GM19395 (cell line): ENCODE data around the gene PRRX1.

Experiments
- ATAC-seq: cut with Tn5 transposase; IDR thresholded peaks from one replicate; pipeline ENCODE4 v1.9.1; 2021; ENCODE audit warnings: mild to moderate bottlenecking, moderate library complexity; ENCODE audit not compliant: unreplicated experiment

Gene PRRX1

GRCh38 chr1:170714938-170715337, 51.0 kb downstream of the PRRX1 start:
- ATAC-seq, result no peak

GRCh38 chr1:170716835-170717429, 53.0 kb downstream of the PRRX1 start:
- ATAC-seq, result no peak

- ATAC-seq, result no peak
These were observed 56.7 kb downstream of the PRRX1 start for GRCh38 chr1:170720661-170721060.

- no peak for ATAC-seq
These were observed 57.7 kb downstream of the PRRX1 start for GRCh38 chr1:170721621-170722020.

- no peak for ATAC-seq
These were observed 59.6 kb downstream of the PRRX1 start for GRCh38 chr1:170723518-170723917.

GRCh38 chr1:170725326-170725725, 61.4 kb downstream of the PRRX1 start:
- ATAC-seq, result no peak

- ATAC-seq, result no peak
These were observed 64.0 kb downstream of the PRRX1 start for GRCh38 chr1:170727963-170728362.

GRCh38 chr1:170729225-170730002, 65.5 kb downstream of the PRRX1 start:
- no peak for ATAC-seq

- ATAC-seq, result no peak
These were observed 66.1 kb downstream of the PRRX1 start for GRCh38 chr1:170730014-170730413.

GRCh38 chr1:170730438-170730837, 66.5 kb downstream of the PRRX1 start:
- no peak for ATAC-seq

- no peak for ATAC-seq
These were observed 67.8 kb downstream of the PRRX1 start for GRCh38 chr1:170731566-170732251.

- ATAC-seq, result no peak
These were observed 68.3 kb downstream of the PRRX1 start for GRCh38 chr1:170732252-170732588.

GRCh38 chr1:170734412-170735175, 70.7 kb downstream of the PRRX1 start:
- ATAC-seq, result no peak

GRCh38 chr1:170735366-170736263, 71.7 kb downstream of the PRRX1 start:
- ATAC-seq, result no peak

GRCh38 chr1:170739803-170740202, 75.9 kb downstream of the PRRX1 start:
- ATAC-seq, result no peak

- ATAC-seq, result no peak
These were observed 77.7 kb downstream of the PRRX1 start for GRCh38 chr1:170741678-170742077.

GRCh38 chr1:170742600-170742999, 78.7 kb downstream of the PRRX1 start:
- ATAC-seq, result no peak

- ATAC-seq, result no peak
These were observed 79.2 kb downstream of the PRRX1 start for GRCh38 chr1:170743083-170743482.

GRCh38 chr1:170749549-170749948, 85.6 kb downstream of the PRRX1 start:
- ATAC-seq, result no peak

- no peak for ATAC-seq
These were observed 86.0 kb downstream of the PRRX1 start for GRCh38 chr1:170749959-170750358.
